Endothelial cell of umbilical vein (primary cell): ENCODE measurements around the gene CDC42SE2.

Source experiments
- EZH2 ChIP-seq: IDR thresholded peaks from 2 replicates; pipeline ENCODE4 v1.6.1; 2012; ENCODE audit warnings: borderline replicate concordance, low read depth, mild to moderate bottlenecking, moderate library complexity, low read length, inconsistent platforms; ENCODE audit not compliant: severe bottlenecking
- POLR2AphosphoS5 ChIP-seq: IDR thresholded peaks from 2 replicates; pipeline ENCODE4 v1.6.1; 2012; ENCODE audit warnings: low read depth, mild to moderate bottlenecking, control low read depth, low read length, moderate library complexity; ENCODE audit not compliant: insufficient read depth

GRCh38 chr5:131406975-131407638 lies 143.3 kb downstream of the CDC42SE2 start:
- no peak for TF ChIP-seq POLR2AphosphoS5
- no peak for TF ChIP-seq EZH2
